ENCODE data around the gene HDX.
"Not testable (repeated sequence)": the region's sequence is repeated elsewhere in the genome, so short reads cannot be mapped to it uniquely, and the experiment has no call there.

Gene HDX

DNA sequence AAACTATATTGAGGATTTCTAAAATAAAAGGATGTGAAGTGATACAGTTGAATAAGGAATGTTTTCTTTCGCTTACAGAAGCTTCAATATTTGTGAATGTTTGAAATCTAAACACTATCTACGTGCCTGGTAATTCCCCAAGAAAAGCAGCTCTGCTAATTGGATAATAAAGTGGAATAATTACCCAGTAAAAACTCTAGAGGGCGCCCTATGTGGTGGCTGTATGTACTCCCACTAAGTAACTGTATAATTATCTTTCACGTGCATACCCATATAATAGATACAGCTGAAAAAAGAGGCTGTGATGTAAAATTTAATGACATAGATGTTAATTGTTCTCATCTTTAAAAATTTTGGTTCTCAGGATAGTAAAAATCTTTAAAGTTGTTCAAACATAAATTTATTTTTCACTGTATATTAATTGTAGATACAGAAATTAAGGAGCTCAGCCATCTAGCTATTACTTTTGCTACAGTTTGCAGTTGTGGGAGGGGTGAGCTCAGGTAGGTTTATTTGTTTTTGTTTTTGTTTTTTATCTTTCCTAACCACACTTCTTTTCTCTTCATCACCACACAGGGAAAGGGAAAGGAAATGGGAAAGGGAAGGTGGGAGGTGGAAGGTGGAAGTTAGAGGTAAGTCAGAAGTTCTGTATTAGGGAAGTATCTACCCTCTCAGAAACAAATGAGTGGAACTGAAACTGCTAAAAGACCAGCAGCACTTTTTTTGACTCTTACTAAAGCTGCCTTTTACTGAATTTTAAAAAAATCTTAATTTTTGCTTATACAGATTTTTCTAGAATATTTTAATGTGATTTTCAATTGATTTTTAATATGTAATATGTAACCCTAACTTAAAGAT is 162.5 kb downstream of the HDX start:
- no peak for DNase-seq (ENCODE audit: low read depth in 2 of 2)

GRCh38 chrX:84336646-84337045 is 165.6 kb downstream of the HDX start:
- peak; percentile 41 to 46 for DNase-seq (ENCODE audit: low read depth in 2 of 2)

DNA sequence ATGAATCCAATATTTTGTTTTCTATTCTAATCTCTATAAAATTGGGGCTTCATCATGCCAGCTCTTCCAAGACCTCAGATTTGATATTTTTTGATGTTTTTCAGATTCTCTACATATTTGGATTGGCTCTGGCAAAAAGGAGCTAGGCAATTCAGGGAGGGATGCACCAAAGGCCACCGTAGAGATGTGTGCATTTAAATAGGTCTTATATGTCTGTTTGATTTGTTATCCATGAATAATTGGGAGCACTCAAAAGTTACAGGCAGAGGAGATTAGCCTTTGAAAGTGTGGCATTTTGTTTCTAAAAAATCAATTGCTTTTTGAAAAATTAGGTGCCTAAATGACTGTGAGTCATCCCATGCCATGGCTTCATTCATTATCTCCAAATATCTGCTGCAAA is 167.1 kb downstream of the HDX start:
- DNase-seq (ENCODE audit: low read depth in 2 of 2), result no peak

GRCh38 chrX:84322083-84322827 is 180.0 kb downstream of the HDX start:
- DNase-seq (ENCODE audit: low read depth in 2 of 2), result no peak

GRCh38 chrX:84320614-84321013 is 181.6 kb downstream of the HDX start:
- no peak for DNase-seq (ENCODE audit: low read depth in 2 of 2)

DNA sequence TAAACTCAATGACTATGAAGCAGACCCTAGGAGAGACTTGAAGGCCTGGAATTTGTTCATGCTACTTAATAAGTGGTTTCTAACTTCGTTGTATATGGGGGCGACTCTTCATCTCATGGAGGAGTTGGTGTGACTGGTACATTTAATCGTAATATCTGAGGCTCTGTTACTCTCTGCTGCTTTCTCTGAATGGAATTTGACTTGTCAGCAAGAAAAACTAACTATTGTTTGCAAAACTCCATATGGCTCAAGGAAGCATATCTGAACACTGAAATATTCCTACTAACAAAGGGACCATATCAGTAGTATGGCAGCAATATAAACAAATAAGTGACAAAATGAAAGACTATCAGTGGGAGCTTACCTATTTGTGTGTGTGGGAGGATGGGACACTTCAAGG is 182.2 kb downstream of the HDX start:
- DNase-seq (ENCODE audit: low read depth in 2 of 2), result no peak

GRCh38 chrX:84318661-84319060 is 183.6 kb downstream of the HDX start:
- DNase-seq (ENCODE audit: low read depth in 2 of 2), result no peak

- not testable (repeated sequence) for DNase-seq (ENCODE audit: low read depth in 2 of 2)
These were observed 186.3 kb downstream of the HDX start for GRCh38 chrX:84315946-84316345.

Data from fibroblast of skin of left biceps (primary cell).